Panc1 (cell line): ENCODE data around the gene PPHLN1. TPM values are rescaled to one million over a fixed set of nuclear protein-coding genes. Genes with fewer than 3 reads are reported as not detected.

Experiments used
- ATAC-seq: fragments of 200-7000 bp; cut with Tn5 transposase; 2 replicates; pipeline ENCODE4 v1.9.1; 2020; ENCODE audit warnings: mild to moderate bottlenecking, moderate library complexity
- BruUV-seq: library from RNA; stranded (reverse); fragments of 400-500 nt; replicated peaks from 2 replicates; lab custom pipeline; 2021; lab: Mats Ljungman, UMichigan
- CTCF ChIA-PET: fragments of 300-600 bp; sonication (Branson Sonifier 250); formaldehyde crosslinking; loops from one replicate; lab custom pipeline; 2022; ENCODE audit warnings: antibody characterized with exemption; lab: Charles Lee
- POLR2A ChIA-PET: fragments of 300-600 bp; sonication (Branson Sonifier 250); formaldehyde crosslinking; loops from one replicate; lab custom pipeline; 2022; ENCODE audit warnings: antibody characterized with exemption; lab: Charles Lee
- DNase-seq: peaks from one replicate; pipeline ENCODE4 v3.0.0-alpha.2; 2010; ENCODE audit warnings: low read depth, low spot score
- H3K27ac ChIP-seq: 2 replicates; pipeline ENCODE4 v1.5.1; 2011; ENCODE audit warnings: mild to moderate bottlenecking, low read length, inconsistent platforms
- H3K27me3 ChIP-seq: fragments of 200-500 bp; sonication (Bioruptor generic); 2 replicates; pipeline ENCODE4 v1.6.0; 2014; ENCODE audit warnings: low read length, inconsistent platforms; ENCODE audit not compliant: control insufficient read depth, insufficient read depth
- H3K36me3 ChIP-seq: fragments of 200-500 bp; sonication (Bioruptor generic); 2 replicates; pipeline ENCODE4 v1.5.1; 2014; ENCODE audit warnings: inconsistent platforms, mild to moderate bottlenecking, low read length, moderate library complexity; ENCODE audit not compliant: control insufficient read depth, insufficient read depth
- H3K4me1 ChIP-seq: 2 replicates; pipeline ENCODE4 v1.5.1; 2011; ENCODE audit warnings: inconsistent platforms, mild to moderate bottlenecking, low read length, moderate library complexity; ENCODE audit not compliant: control insufficient read depth, insufficient read depth
- H3K4me3 ChIP-seq, 2 experiments: 2 replicates each; pipeline ENCODE4 v1.5.1; 2011 to 2012; ENCODE audit warnings: low read depth in 2 of 2, low read length in 2 of 2, mild to moderate bottlenecking in 2 of 2, inconsistent platforms in 1 of 2, moderate library complexity in 1 of 2
- H3K9me3 ChIP-seq: fragments of 200-500 bp; sonication (Bioruptor generic); 2 replicates; pipeline ENCODE4 v1.5.1; 2014; ENCODE audit warnings: low read depth, mild to moderate bottlenecking, inconsistent platforms, low read length, moderate library complexity; ENCODE audit not compliant: control insufficient read depth, insufficient read depth
- CTCF ChIP-seq: fragments of 450-650 bp; IDR thresholded peaks from 2 replicates; pipeline ENCODE4 v1.5.1; 2017; ENCODE audit warnings: mild to moderate bottlenecking
- POLR2AphosphoS5 ChIP-seq: IDR thresholded peaks from 2 replicates; pipeline ENCODE4 v1.6.1; 2012; ENCODE audit warnings: mild to moderate bottlenecking, low read depth, low read length, moderate library complexity
- REST ChIP-seq, 2 experiments: IDR thresholded peaks; 2 replicates each; pipeline ENCODE4 v1.6.1; 2011 to 2012; ENCODE audit warnings: low read depth in 2 of 2, control low read depth in 1 of 2, low read length in 1 of 2, mild to moderate bottlenecking in 1 of 2, moderate library complexity in 1 of 2; ENCODE audit not compliant: insufficient read depth in 1 of 2
- SIN3A ChIP-seq: IDR thresholded peaks from 2 replicates; pipeline ENCODE4 v1.6.1; 2012; ENCODE audit warnings: low read depth, mild to moderate bottlenecking, low read length, moderate library complexity, borderline replicate concordance; ENCODE audit not compliant: insufficient read depth
- TCF7L2 ChIP-seq: IDR thresholded peaks from 2 replicates; pipeline ENCODE4 v1.6.1; 2011; ENCODE audit warnings: mild to moderate bottlenecking, low read depth, low read length, inconsistent platforms
- in situ Hi-C: cut with HindIII; loops from 2 replicates; pipeline ENCODE4 v1.10.0; 2016; ENCODE audit warnings: low sequenced_read_pairs, low pct_unique_long_range_greater_than_20kb
- intact Hi-C: fragments of 100-400 bp; cut with micrococcal nuclease; formaldehyde crosslinking; loops from one replicate; pipeline ENCODE4 v1.10.0; 2022; ENCODE audit not compliant: unreplicated experiment
- total RNA-seq: library from RNA; stranded (reverse); gene quantifications from one replicate; pipeline ENCODE4 v1.2.1, GENCODE V29; 2021; ENCODE audit not compliant: unreplicated experiment

The PPHLN1 gene
- total RNA-seq, 1 experiment from 2014 or later = 56.5 TPM

- ChIA-PET POLR2A (no interaction called here), CTCF (no interaction called here)
- no peak for ATAC-seq
- H3K27ac ChIP-seq = no peak overlapping the region
- H3K27me3 ChIP-seq = no peaks in the 10 kb centered on the region
- in situ Hi-C loops = no loop called here
- intact Hi-C loops = no loop called here
- no peak for DNase-seq
- BruUV-seq = no TSS peak
- peaks cover 2% of the 10 kb centered on the region; the same call in 1 of the 2 replicates for H3K36me3 ChIP-seq
- no peak overlapping the region for H3K4me3 ChIP-seq
- H3K4me1 ChIP-seq = no peaks in the 10 kb centered on the region
- no peaks in the 10 kb centered on the region for H3K9me3 ChIP-seq
- TF ChIP-seq POLR2AphosphoS5 = no peak
- no peak for TF ChIP-seq CTCF
- no peak for TF ChIP-seq SIN3A
- TF ChIP-seq TCF7L2 = no peak
- TF ChIP-seq REST (IDR thresholded peaks at IDR 0.05; ENCODE audit: insufficient read depth in 1 of 2, low read depth in 2 of 2, low read length in 1 of 2) = no peak
Observed at GRCh38 chr12:42361909-42362646, 36.1 kb downstream of the PPHLN1 start.

GRCh38 chr12:42362647-42363260 lies 36.8 kb downstream of the PPHLN1 start:
- CTCF ChIA-PET = no interaction called here
- H3K27me3 ChIP-seq = no peaks in the 10 kb centered on the region
- H3K36me3 ChIP-seq = peaks cover 2% of the 10 kb centered on the region; the same call in 1 of the 2 replicates
- TF ChIP-seq CTCF (no peak), POLR2AphosphoS5 (no peak), TCF7L2 (no peak), SIN3A (no peak), REST (IDR thresholded peaks at IDR 0.05; ENCODE audit: insufficient read depth in 1 of 2, low read depth in 2 of 2, low read length in 1 of 2) (no peak)
- DNase-seq (no peak), ATAC-seq (no peak)
- no peaks in the 10 kb centered on the region for H3K4me1 ChIP-seq
- intact Hi-C loops (no loop called here), in situ Hi-C loops (no loop called here)
- no TSS peak for BruUV-seq
- H3K27ac ChIP-seq = no peak overlapping the region
- no peaks in the 10 kb centered on the region for H3K9me3 ChIP-seq
- no peak overlapping the region for H3K4me3 ChIP-seq
- POLR2A ChIA-PET = no interaction called here
